Astrocyte (in vitro differentiated cells and primary cell): ENCODE data around the gene HNRNPM. TPM values are rescaled to one million over a fixed set of nuclear protein-coding genes. Genes with fewer than 3 reads are reported as not detected.

Experiments used
- DNase-seq: peaks from one replicate; pipeline ENCODE4 v3.0.0-alpha.2; 2010; ENCODE audit warnings: low read depth
- FAIRE-seq: peaks from 2 replicates; lab custom pipeline; 2011; peaks lifted over from hg19 to GRCh38; lab: Jason Lieb, UNC
- H2AFZ ChIP-seq: 2 replicates; pipeline ENCODE4 v1.6.0; 2012; ENCODE audit warnings: low read depth, low read length, inconsistent platforms
- H3K27ac ChIP-seq: 2 replicates; pipeline ENCODE4 v1.5.1; 2011; ENCODE audit warnings: low read depth, low read length, inconsistent platforms
- H3K27me3 ChIP-seq: 2 replicates; pipeline ENCODE4 v1.6.0; 2011; ENCODE audit warnings: low read length, inconsistent platforms; ENCODE audit not compliant: insufficient read depth
- H3K36me3 ChIP-seq: 2 replicates; pipeline ENCODE4 v1.5.1; 2011; ENCODE audit warnings: low read length, inconsistent platforms; ENCODE audit not compliant: insufficient read depth
- H3K4me1 ChIP-seq: 2 replicates; pipeline ENCODE4 v1.5.1; 2011; ENCODE audit warnings: low read length, inconsistent platforms; ENCODE audit not compliant: insufficient read depth
- H3K4me2 ChIP-seq: 2 replicates; pipeline ENCODE4 v1.6.0; 2012; ENCODE audit warnings: low read length, inconsistent platforms
- H3K4me3 ChIP-seq: 2 replicates; pipeline ENCODE4 v1.5.1; 2011; ENCODE audit warnings: low read depth, mild to moderate bottlenecking, low read length, inconsistent platforms; ENCODE audit not compliant: insufficient read depth
- H3K79me2 ChIP-seq: 2 replicates; pipeline ENCODE4 v1.6.0; 2012; ENCODE audit warnings: mild to moderate bottlenecking, low read length, inconsistent platforms; ENCODE audit not compliant: insufficient read depth
- H3K9ac ChIP-seq: 2 replicates; pipeline ENCODE4 v1.6.0; 2012; ENCODE audit warnings: mild to moderate bottlenecking, low read length, inconsistent platforms
- H3K9me3 ChIP-seq: 2 replicates; pipeline ENCODE4 v1.5.1; 2012; ENCODE audit warnings: low read depth, mild to moderate bottlenecking, low read length, inconsistent platforms; ENCODE audit not compliant: insufficient read depth
- H4K20me1 ChIP-seq: 2 replicates; pipeline ENCODE4 v1.6.0; 2012; ENCODE audit warnings: low read length, inconsistent platforms; ENCODE audit not compliant: insufficient read depth
- H3K27ac Mint-ChIP-seq: one replicate; pipeline ENCODE4 v1.8.0; 2021; ENCODE audit warnings: mild to moderate bottlenecking, mixed read lengths; ENCODE audit not compliant: unreplicated experiment
- H3K27me3 Mint-ChIP-seq: one replicate; pipeline ENCODE4 v1.8.0; 2021; ENCODE audit warnings: low read depth, mixed read lengths; ENCODE audit not compliant: unreplicated experiment
- H3K36me3 Mint-ChIP-seq: one replicate; pipeline ENCODE4 v1.8.0; 2021; ENCODE audit warnings: low read depth, mixed read lengths; ENCODE audit not compliant: unreplicated experiment
- H3K4me1 Mint-ChIP-seq: one replicate; pipeline ENCODE4 v1.8.0; 2021; ENCODE audit warnings: low read depth, mixed read lengths; ENCODE audit not compliant: unreplicated experiment
- H3K4me3 Mint-ChIP-seq: one replicate; pipeline ENCODE4 v1.8.0; 2021; ENCODE audit warnings: mild to moderate bottlenecking, moderate library complexity, mixed read lengths; ENCODE audit not compliant: unreplicated experiment
- H3K9me3 Mint-ChIP-seq: one replicate; pipeline ENCODE4 v1.8.0; 2021; ENCODE audit warnings: mild to moderate bottlenecking, mixed read lengths; ENCODE audit not compliant: unreplicated experiment
- EZH2 ChIP-seq: IDR thresholded peaks from 2 replicates; pipeline ENCODE4 v1.6.1; 2012; ENCODE audit warnings: mild to moderate bottlenecking, low read length, inconsistent platforms; ENCODE audit not compliant: insufficient read depth
- total RNA-seq: library from RNA; stranded (reverse); gene quantifications from 2 replicates; pipeline ENCODE4 v1.2.1, GENCODE V29; 2021
- TF ChIP-seq, protein P1 (sequence below): IDR thresholded peaks from 2 replicates; pipeline ENCODE4 v1.5.1; 2011; ENCODE audit warnings: low read depth, mild to moderate bottlenecking, inconsistent platforms, low read length, moderate library complexity; ENCODE audit not compliant: insufficient read depth

HNRNPM gene
- total RNA-seq, 1 donor from 2014 or later = 172 TPM

DNA sequence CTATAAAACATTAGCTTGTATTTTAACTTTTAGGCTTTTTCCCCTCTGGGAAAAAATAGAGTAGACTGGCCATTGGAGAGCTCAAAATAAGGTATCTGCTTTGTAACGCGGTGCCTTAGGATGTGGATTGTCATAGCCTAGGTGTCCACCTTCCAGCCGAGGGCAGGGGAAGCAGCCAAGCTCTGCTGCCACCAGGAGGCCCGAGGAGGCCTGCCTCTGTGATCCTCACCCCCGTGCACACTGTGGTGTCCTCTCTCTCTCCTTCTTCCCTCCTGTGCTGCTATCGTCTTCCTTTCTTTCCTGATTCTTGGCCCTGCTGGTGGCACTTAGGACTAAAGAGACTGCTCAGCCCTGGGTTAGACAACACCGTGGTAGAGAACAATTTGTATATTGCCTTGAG, 11.3 kb downstream of the HNRNPM start:
- FAIRE-seq (no peak), DNase-seq (no peak)
- H3K79me2 ChIP-seq = peaks cover 97% of the 10 kb centered on the region
- peaks cover 18% of the 10 kb centered on the region for H3K36me3 ChIP-seq
- TF ChIP-seq, protein P1, sequence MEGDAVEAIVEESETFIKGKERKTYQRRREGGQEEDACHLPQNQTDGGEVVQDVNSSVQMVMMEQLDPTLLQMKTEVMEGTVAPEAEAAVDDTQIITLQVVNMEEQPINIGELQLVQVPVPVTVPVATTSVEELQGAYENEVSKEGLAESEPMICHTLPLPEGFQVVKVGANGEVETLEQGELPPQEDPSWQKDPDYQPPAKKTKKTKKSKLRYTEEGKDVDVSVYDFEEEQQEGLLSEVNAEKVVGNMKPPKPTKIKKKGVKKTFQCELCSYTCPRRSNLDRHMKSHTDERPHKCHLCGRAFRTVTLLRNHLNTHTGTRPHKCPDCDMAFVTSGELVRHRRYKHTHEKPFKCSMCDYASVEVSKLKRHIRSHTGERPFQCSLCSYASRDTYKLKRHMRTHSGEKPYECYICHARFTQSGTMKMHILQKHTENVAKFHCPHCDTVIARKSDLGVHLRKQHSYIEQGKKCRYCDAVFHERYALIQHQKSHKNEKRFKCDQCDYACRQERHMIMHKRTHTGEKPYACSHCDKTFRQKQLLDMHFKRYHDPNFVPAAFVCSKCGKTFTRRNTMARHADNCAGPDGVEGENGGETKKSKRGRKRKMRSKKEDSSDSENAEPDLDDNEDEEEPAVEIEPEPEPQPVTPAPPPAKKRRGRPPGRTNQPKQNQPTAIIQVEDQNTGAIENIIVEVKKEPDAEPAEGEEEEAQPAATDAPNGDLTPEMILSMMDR = no peak
- no peak for TF ChIP-seq EZH2
- H3K4me2 ChIP-seq = no peak overlapping the region
- peaks cover 100% of the 10 kb centered on the region for H4K20me1 ChIP-seq
- H3K27ac ChIP-seq = no peak overlapping the region
- H3K4me1 ChIP-seq = peaks cover 45% of the 10 kb centered on the region
- H3K9me3 ChIP-seq = no peaks in the 10 kb centered on the region
- Mint-ChIP-seq H3K27ac (peak overlapping the region; percentile 19), H3K36me3 (peaks cover 10% of the 10 kb centered on the region), H3K9me3 (no peaks in the 10 kb centered on the region), H3K27me3 (no peaks in the 10 kb centered on the region), H3K4me3 (no peak overlapping the region), H3K4me1 (peaks cover 65% of the 10 kb centered on the region)
- no peak overlapping the region for H2AFZ ChIP-seq
- H3K9ac ChIP-seq = no peak overlapping the region
- H3K4me3 ChIP-seq = no peak overlapping the region
- H3K27me3 ChIP-seq = no peaks in the 10 kb centered on the region

- H3K4me3 ChIP-seq = no peak overlapping the region
- FAIRE-seq = no peak
- H3K36me3 ChIP-seq = peaks cover 18% of the 10 kb centered on the region
- no peak overlapping the region for H3K4me2 ChIP-seq
- H3K79me2 ChIP-seq = peaks cover 97% of the 10 kb centered on the region
- H2AFZ ChIP-seq = no peak overlapping the region
- no peak overlapping the region for H3K27ac Mint-ChIP-seq
- no peaks in the 10 kb centered on the region for H3K27me3 ChIP-seq
- H3K36me3 Mint-ChIP-seq = peaks cover 10% of the 10 kb centered on the region
- peaks cover 59% of the 10 kb centered on the region for H3K4me1 Mint-ChIP-seq
- no peak overlapping the region for H3K4me3 Mint-ChIP-seq
- H3K4me1 ChIP-seq = peaks cover 36% of the 10 kb centered on the region
- DNase-seq = no peak
- TF ChIP-seq, protein P1 = no peak
- TF ChIP-seq EZH2 = no peak
- no peak overlapping the region for H3K27ac ChIP-seq
- no peaks in the 10 kb centered on the region for H3K27me3 Mint-ChIP-seq
- H3K9ac ChIP-seq = no peak overlapping the region
- peaks cover 100% of the 10 kb centered on the region for H4K20me1 ChIP-seq
- H3K9me3 ChIP-seq = no peaks in the 10 kb centered on the region
- no peaks in the 10 kb centered on the region for H3K9me3 Mint-ChIP-seq
Observed at GRCh38 chr19:8457209-8457608, 12.4 kb downstream of the HNRNPM start.

DNA sequence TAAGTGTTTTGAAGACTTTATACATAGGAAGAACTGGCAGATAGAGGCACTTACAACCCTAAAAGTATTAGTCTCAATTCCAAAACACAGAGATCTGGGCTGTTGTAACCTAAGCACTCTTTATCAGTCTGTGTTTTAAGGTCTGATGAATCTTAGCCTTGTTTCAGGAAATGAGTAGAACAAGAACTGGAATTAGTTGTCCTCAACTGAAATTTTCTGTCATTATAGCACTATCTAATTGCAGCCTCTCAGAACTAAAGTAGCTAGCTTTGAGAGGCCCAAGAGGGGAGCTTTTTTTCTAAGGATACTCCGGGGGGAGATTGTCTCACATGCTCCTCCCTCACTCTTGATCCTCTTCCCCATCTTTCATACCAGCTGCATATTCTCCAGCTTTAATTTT, 13.1 kb downstream of the HNRNPM start:
- Histone ChIP-seq H3K27ac (no peak overlapping the region), H3K36me3 (peaks cover 18% of the 10 kb centered on the region), H3K4me1 (peaks cover 32% of the 10 kb centered on the region), H3K4me2 (no peak overlapping the region), H3K9ac (no peak overlapping the region), H3K4me3 (no peak overlapping the region), H2AFZ (no peak overlapping the region), H4K20me1 (peaks cover 100% of the 10 kb centered on the region), H3K79me2 (peaks cover 97% of the 10 kb centered on the region), H3K9me3 (no peaks in the 10 kb centered on the region), H3K27me3 (no peaks in the 10 kb centered on the region)
- FAIRE-seq (no peak), DNase-seq (no peak)
- Mint-ChIP-seq H3K27me3 (no peaks in the 10 kb centered on the region), H3K4me3 (peak overlapping the region; percentile 5), H3K9me3 (no peaks in the 10 kb centered on the region), H3K4me1 (peaks cover 58% of the 10 kb centered on the region), H3K27ac (peak overlapping the region; percentile 1), H3K36me3 (peaks cover 12% of the 10 kb centered on the region)
- no peak for TF ChIP-seq EZH2
- TF ChIP-seq, protein P1 = no peak
